Ishikawa (cell line): ENCODE data around the gene SF3B3.

Source experiments
- EGR1 ChIP-seq: IDR thresholded peaks from 2 replicates; pipeline ENCODE4 v1.6.1; 2012
- USF1 ChIP-seq: IDR thresholded peaks from 2 replicates; pipeline ENCODE4 v1.6.1; 2012

DNA sequence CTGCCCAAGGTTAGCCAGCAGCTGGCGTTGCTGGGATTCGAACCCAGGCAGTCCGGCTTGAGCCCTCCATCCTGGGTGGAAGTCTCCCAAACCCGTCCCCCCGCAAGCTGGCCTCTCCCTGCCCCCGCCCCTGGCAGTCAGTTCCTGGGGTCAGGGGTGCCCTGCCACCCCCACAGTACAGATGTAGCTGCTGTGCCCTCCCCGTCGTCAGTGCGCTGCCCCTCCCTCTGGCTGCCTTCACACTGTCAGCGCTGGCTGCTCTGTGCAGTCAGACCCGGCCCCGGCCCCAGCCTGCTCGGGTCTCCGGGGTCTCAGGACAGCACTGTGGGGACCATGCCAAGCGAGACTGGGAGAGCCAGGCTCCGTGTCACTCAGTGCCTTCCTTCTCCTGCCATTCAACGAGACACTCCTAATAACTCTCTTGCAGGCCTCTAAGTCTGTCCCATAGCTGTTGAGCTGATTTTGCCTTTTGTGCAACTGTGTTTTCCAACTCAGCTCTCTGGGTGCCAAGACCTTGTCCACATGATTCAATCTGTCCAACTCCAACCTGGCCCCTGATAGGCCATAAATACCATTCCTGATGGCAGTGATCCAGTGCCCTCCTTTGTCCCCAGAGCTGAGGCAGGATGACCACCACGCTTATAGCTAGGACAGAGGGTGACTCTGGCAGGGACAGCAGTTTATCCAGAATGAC, 67.3 kb downstream of the SF3B3 start:
- TF ChIP-seq USF1 (no peak), EGR1 (no peak)
